GM18507 (cell line): ENCODE data around the gene CILP2.

Experiments
- DNase-seq: peaks from one replicate; pipeline ENCODE4 v3.0.0; 2011; ENCODE audit warnings: low read depth; ENCODE audit not compliant: insufficient read length; ENCODE audit errors: extremely low spot score
- FAIRE-seq: peaks from 2 replicates; lab custom pipeline; 2011; peaks lifted over from hg19 to GRCh38; lab: Jason Lieb, UNC

The CILP2 gene

DNA sequence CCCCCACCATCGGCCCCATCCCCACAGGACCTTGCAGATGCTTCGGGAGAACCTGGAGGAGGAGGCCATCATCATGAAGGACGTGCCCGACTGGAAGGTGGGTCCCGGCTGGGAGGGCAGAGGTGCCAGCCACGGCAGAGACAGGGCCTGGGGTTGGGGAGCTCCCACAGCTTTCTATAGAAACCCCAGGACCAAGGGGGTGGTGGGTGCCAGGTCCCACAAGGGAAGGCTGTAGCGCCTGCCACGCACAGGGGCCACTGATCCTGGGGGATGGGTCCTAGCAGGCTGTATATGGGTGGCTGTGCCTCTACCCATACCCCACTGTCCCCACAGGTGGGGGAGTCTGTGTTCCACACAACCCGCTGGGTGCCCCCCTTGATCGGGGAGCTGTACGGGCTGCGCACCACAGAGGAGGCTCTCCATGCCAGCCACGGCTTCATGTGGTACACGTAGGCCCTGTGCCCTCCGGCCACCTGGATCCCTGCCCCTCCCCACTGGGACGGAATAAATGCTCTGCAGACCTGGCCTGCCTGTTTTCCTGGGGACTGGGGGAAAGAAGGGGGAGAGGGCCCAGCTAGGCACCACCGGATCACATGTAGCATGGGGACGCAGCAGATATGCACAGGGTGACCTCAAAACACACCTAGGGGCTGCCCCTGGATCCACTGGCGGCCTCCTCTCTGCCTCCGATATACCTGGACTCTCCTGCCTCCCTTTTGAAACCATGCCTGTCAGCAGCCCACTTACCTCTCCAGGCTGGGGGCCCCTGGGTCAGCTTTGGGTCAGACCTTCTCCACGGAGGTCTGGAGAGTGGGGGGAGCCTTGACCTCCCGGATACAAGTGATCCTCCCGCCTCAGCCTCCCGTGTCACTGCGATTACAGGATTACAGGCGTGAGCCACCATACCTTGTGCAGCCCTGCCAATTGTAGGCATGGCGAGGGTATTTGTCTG is 10.1 kb upstream of the CILP2 start:
- FAIRE-seq, result no peak
- DNase-seq, result no peak

DNA sequence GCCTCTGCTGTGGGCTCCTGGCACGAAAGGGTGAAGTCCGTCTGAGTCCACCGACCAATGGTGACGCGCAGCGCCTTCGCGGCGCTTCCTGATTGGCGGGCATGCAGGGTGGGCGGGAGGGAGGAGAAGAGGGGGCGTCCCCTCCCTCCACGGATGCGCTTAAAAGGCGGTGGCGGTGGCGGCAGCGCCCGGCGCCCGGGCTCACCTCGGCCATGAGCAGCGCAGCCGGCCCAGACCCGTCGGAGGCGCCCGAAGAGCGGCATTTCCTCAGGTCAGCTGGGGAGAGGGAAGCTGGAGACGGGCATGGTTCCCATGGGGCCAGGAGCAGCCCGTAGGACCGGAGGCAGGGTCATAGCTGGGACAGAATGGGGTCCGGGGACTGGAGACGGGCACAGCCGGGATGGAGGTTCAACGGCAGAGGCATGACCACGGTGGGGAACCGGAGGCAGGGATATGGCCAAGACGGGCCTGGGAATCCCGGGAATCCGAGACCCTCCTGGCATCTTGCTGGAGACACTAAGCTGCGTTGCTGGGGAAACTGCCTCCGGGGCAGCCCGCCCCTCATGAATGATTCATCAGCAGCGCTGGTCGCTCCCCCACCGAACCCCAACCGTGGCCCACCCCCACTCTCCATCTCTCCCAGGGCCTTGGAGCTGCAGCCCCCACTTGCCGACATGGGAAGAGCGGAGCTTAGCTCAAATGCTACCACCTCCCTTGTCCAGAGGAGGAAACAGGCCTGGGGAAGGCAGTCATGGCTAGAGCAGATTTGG is 9.2 kb upstream of the CILP2 start, which contains the start of gene YJEFN3:
Gene YJEFN3 (plus strand): TSS at position 191 of the 770 bp plus-strand sequence. CDS start 22 bp downstream, at position 213.
- no peak for FAIRE-seq
- no peak for DNase-seq

DNA sequence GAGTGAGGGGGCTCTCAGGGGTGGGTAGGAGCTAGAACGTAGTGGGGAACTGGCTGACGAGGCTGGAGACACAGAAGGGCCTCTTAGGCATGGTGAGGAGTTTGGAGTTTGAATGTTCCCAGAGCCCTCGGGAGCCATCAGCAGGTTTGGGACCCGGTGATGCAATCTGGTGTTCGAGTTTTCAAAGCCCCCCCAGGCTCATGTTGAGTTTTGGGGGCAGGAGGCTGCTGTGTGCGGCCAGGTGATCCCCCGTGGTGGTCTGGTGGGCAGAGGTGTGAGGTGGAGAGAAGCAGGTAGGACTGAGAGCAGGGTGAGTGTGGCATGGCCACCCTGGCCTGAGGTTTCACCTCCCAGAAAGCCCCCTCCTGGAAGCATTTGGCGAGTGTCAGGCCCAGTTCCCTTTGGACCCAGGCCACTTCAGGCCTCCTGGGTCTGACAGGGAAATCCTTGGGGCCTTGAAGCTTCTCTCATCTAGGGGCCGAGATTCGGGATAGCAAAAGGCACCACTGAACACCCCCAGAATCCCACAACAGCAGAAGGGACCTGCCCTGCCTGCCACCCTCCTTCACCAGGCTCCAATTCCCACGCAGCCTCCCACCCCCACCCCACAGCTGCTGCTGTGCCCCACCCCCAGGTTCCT is 8.2 kb upstream of the CILP2 start:
- no peak for FAIRE-seq
- no peak for DNase-seq

DNA sequence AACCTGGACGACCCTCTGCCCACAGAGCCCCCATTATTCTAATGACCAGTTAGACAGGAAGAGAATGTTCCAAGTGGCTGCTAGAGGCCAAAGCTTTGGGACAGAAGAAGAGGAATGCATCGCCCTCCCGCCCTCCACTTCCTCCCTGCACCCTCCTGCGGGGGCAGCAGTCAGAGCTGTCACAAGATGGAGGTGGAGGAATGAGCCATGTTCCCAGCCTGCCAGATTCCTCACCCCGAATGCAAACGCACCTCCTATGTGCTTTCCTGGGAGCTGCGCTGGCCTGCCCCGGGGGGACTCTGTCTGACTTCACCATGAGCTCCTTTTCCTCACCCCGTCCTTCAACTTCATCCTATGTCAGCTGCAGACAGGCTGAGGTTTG is 7.7 kb upstream of the CILP2 start:
- FAIRE-seq (no peak), DNase-seq (no peak)

DNA sequence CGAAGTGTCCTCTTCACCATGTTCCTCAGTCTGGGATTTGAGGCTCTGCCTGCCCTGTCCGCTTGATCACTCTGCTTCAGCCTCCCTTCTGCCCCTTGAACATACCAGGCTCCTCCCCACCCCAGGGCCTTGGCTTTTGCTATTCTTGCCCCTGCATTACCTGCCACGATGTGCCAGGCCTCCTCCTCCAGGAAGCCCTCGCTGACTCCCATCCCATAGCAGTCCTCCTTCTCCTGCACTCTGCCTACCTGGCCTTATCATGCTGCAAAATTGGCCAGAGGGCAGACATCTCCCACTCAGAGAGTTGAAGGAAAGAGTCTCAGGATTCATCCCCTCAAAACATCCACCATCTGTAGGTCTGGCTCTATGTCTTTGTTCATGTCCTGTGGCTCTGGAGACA is 7.2 kb upstream of the CILP2 start:
- FAIRE-seq (no peak), DNase-seq (no peak)

DNA sequence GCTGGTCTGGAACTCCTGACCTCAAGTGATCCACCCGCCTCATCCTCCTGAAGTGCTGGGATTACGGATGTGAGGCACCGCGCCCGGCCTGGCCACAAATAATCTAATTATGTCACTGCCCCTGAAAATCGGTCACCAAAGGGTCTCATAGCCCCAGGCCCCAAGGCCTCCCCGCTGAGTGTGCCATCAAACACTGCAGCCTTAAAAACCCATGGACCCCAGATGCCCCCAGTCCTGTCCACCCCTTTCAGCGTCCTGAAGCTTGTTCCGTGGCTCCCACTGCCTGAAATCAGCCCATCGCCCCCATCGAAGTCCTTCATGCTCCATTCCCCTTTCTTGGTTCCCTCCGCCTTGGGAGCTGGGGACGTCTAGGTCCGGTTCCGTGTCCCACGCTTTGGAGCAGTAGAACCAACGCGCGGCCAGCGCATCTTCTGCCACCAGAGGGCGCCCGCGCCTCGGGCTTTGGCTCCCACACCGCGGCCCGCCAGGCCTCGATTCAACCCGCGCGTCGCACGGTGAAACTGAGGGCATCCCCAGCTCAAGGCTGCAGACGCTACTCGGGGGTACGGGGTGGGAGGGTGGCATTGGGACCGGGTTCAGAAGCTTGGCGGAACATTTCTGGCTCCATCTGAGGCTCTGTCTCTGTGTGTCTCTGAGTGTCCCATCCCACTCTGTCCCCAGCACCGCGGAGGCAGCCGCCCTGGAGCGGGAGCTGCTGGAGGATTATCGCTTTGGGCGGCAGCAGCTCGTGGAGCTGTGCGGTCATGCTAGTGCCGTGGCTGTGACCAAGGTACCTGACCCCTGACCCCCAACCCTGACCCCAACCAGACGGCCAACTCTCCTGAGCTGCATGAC is 5.9 kb upstream of the CILP2 start:
- FAIRE-seq, result peak; percentile 80
- DNase-seq, result peak; percentile 70

DNA sequence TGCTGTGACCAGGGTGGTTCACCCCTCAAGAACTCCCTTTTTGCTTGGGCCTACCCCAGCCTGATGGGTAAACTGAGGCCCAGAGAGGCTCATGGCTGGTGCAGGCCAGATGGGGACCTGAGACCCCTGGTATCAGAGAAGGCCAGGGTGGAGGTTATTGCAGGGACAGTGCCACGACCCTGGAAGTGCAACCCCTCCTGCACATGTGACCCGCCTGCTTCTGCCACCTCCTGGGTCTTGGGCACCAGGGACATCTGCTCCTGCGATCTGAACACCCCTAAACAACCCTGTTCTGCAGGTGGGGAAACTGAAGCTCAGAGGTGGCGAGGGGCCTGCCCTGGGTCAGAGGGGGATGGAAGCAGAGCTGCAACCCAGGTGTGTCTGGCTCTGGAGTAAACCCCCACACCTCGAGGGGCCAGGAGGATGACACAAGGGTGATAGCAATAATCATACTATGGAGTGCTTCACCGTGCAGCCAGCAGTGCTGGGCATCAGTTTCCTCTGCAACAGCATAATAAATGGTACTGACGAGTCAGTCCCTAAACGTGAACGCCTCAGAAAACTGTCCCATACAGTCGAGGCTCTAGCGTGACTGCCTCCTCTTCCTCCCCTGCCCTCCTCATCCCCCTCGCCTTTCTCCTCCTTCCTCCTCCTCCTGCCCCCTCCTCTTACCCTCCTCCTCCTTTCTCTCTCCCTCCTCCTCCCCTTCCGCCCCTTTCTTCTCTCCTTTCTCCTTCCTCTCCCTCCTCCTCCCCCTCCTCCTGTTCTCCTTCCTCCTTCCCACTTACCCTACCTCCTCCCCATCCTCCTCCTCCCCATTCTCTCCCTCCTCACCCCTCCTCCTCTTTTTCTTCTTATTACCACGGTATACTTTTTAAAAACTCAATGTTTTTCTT is 5.0 kb upstream of the CILP2 start:
- no peak for DNase-seq
- FAIRE-seq, result no peak

DNA sequence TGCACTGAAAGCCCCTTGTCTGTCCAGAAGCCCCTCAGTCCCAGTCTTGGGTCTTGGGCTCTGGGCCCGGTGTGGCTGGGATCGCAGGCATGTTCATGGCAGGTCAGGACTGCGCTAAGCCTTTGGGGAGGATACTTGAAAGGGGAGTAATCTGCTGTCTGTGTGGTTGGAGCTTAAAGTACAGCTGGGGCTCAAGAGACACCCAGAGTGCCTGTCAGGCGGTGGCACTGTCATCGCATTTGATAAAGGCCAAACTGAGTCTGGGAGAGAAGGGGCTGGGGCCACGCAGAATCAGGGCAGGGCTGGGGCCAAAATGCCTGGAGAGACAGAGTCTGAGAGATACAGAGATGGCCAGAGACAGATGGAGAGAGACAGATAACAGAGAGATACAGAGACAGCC is 4.2 kb upstream of the CILP2 start:
- FAIRE-seq (no peak), DNase-seq (no peak)

DNA sequence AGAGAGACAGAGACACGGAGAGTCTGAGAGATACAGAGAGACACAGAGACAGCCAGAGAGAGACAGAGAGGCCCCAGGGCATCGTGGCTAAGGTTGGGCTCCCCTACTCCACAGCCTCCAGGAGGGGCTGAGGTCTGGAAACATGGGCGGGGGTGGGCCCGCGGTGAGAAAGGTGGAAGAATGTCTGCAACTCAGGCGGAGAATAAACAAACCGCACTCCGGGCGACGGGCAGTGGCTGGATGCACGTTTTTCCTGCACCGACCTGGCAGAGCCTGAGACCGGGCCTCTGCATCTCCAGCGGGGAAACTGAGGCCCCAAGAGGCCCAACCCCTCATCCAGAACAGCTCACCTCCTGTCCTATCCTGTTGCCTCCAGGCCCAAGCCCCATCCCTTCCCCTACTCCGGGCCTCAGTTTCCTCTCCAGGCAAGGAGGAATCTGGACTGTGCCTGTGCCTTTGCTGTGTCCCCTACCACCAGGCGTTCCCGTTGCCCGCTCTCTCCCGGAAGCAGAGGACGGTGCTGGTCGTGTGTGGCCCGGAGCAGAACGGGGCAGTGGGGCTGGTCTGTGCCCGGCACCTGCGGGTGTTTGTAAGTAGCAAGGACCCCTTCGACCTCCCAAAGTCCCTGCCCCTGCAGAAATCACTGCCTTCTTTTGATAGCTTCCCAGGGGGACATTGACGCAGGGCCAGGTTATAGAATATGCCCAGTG is 3.4 kb upstream of the CILP2 start:
- no peak for FAIRE-seq

DNA sequence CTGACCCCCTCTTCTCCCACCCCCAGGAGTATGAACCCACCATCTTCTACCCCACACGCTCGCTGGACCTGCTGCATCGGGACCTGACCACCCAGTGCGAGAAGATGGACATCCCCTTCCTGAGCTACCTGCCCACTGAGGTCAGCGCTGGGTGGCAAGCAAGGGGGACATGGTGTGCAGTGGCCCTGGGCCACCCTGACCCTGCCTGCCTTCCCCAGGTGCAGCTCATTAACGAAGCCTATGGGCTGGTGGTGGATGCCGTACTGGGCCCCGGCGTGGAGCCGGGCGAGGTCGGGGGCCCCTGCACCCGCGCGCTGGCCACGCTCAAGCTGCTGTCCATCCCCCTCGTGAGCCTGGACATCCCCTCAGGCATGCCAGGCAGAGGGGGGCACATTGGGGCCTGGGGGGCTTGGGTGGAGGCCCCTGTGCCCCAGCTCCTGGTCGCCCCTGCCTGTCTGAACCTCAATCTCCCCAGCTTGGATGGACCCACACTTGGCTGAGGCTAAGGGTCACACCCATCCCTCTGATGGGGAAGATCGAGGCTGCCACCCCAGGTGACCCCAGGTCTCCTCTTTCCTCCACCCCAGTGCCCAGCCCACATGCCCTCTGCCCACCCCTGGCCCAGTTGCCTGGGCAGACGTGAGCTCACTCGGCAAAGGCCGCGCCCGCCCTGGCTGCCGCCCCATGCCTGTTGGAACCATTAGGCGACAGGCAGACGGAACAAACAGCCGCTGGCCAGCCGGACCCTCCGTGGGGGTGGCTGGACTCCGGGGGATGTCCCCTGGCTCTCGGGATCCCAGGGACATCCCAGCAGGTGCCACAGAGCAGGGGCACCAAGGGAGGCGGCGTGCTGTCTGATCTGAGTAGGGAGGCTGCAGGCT is 2.5 kb upstream of the CILP2 start:
- FAIRE-seq, result no peak
- DNase-seq, result no peak

More for the DNA sequence above, 3.4 kb upstream of the CILP2 start:
- DNase-seq, result no peak

DNA sequence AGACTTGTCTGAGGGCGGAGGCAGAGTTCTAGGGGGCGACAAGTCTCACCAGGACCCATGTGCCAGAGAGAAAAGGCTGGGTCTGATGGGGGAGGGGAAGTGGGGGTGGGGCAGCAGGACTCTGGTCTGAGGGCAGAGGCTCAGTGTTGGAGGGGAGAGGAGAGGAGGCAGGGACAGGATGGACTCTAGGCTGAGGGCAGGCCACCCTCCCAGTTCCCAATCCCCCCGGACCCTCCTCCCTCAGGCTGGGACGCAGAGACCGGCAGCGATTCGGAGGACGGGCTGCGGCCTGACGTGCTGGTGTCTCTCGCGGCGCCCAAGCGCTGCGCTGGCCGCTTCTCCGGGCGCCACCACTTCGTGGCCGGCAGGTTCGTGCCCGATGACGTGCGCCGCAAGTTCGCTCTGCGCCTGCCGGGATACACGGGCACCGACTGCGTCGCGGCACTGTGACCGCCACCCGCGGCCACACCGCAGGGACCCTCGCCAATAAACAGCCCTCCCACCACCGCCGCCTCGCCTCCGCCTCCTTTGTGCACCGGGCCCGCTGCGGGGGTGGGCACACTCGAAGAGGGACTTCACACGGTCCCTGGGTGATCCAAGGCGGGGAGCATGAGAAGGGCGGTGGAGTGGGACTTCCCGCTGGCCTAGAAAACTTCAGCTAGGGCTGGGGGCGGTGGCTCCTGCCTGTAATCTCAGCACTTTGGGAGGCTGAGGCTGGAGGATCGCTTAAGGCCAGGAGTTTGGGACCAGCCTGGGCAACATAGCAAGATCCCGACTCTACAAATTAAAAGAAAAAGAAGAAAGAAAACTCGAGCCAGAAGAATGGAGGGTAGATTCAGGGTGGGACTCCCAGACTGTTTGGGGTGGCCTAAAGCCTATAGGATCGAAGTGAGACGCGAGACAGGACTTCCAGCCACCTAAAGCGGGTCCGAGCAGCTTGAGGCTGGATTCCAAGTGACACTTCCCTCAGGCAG is 703 bp upstream of the CILP2 start:
- FAIRE-seq (no peak), DNase-seq (no peak)

DNA sequence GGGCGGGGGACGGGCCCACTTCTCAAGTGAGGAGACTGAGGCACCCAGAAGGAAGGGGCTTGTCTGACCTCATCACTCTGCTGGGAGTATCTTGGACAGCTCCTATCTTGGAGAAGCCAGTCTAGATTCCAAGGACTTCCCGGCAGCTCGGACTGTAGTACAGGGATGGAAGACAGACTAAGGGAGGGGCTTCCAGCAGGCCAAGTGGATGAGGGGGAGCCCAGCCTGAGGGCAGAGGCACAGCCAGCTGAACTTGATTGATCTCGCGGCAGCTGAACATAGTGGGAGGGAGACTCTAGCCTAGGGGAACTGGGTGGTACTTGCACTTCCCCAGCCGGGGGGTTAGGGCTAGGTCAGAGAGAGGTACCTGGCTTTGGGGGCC is 711 bp downstream of the CILP2 start:
- no peak for FAIRE-seq
- no peak for DNase-seq

DNA sequence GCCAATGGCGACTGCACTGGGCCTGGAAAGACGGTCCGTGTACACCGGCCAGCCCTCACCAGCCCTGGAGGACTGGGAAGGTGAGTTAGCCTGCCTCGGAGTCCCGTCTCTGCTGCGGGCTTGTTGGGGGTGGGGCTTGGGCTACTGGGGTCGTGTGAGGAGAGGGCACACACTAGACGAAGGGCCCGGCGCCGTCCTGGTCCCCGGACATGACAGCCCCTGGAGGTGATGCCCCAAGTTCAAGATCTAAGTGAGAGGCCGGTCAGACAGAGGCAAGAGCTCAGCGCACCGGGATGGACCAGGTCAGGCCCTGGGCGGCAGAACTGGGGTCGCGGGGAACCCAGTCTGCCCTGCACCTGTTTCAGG is 1.6 kb downstream of the CILP2 start:
- FAIRE-seq (no peak), DNase-seq (no peak)

DNA sequence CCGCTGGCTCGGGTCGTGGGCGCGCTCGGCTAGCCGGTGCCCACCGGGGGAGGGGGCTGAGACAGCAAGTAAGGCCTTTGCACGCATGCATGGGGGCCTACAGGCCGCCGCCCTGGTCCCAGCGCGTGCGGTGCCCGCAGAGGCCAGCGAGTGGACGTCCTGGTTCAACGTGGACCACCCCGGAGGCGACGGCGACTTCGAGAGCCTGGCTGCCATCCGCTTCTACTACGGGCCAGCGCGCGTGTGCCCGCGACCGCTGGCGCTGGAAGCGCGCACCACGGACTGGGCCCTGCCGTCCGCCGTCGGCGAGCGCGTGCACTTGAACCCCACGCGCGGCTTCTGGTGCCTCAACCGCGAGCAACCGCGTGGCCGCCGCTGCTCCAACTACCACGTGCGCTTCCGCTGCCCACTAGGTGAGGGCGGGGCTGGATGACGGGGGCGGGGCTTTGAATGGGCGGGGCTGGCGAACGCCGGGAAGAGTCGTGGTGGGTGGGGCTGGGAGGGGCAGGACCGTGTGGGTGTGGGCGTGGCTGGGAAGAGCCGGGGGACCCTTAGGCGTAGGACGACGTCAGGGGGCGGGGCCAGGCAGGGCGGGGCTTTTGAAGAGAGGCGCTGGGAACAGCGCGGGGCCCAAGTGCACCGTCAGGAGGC is 2.1 kb downstream of the CILP2 start:
- DNase-seq, result no peak
- no peak for FAIRE-seq

DNA sequence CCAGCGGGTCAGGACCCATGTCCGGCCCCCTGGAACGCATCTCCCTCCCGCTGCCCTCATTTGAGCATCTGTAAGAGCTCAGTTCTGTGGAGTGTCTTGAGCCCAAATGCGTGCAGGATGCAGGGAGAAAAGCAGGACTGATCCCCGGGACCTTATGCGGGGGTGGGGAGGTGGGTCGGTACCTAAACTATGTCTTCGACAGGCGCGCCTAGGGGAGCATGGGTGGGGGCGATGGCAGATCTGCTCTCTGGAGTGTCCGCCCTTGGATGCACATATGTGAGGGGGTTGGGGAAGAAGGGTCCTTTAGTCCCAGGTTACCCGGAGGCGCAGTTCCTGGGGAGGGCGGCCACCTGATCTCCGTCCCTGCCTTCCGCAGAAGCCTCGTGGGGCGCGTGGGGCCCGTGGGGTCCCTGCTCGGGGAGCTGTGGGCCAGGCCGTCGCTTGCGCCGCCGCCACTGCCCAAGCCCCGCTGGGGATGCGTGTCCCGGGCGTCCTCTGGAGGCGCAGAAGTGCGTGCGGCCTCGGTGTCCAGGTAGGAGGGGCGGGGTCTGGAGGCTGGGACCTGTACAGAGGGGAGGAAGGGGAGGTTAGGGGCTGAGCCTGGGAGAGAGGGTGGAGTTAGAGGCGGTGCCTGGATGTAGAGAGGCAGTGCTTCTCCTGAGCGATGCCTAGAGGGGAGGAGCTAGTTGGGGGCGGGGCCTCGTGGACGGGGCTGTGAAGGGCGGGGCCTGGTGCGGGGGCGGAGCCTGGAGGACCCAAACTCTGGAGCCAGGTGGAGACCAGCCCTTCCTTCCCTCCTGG is 2.9 kb downstream of the CILP2 start:
- DNase-seq (peak; percentile 54), FAIRE-seq (peak; percentile 69)
